ENCODE data around the gene ADARB2.

- TF ChIP-seq CTCF (IDR thresholded peaks at IDR 0.05) (no peak), POLR2A (IDR thresholded peaks at IDR 0.05; ENCODE audit: low read depth) (no peak), POLR2AphosphoS5 (IDR thresholded peaks at IDR 0.05) (no peak)
Observed at GRCh38 chr10:1142596-1142995, 594.7 kb downstream of the ADARB2 start.

All from esophagus muscularis mucosa (tissue), 3 donors.